Lower leg skin (tissue), 3 donors: ENCODE data around the gene PSMA4.

Experiments
- POLR2A ChIP-seq, 2 donors: fragments of 450-650 bp; IDR thresholded peaks; one replicate each; pipeline ENCODE4 v1.6.1; 2016 to 2017; ENCODE audit warnings: antibody characterized with exemption in 2 of 2, mild to moderate bottlenecking in 1 of 2, moderate library complexity in 1 of 2
- TF ChIP-seq, protein P1 (sequence below), 3 donors: fragments of 450-650 bp; IDR thresholded peaks; one replicate each; pipeline ENCODE4 v1.5.1; 2016; ENCODE audit warnings: antibody characterized with exemption in 3 of 3, mild to moderate bottlenecking in 3 of 3, moderate library complexity in 2 of 3

DNA sequence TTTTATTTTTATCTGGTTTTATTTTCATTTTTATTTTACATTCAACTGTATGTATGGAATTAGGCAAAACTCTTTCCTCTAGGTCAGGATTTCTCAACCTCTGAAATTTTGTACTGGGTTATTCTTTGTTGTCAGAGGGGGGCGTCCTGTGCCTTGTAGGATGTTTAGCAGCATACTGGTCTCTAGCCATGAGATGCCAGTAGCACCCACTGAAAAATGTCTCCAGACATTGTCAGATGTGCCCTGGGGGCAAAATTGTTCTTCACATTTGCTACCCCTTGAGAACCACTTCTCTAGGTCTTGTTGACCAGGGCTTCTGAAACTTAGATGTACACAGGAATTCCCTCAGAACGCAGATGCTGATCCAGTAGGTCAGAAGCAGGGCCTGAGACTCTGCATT is 30.5 kb downstream of the PSMA4 start:
- TF ChIP-seq, protein P1, sequence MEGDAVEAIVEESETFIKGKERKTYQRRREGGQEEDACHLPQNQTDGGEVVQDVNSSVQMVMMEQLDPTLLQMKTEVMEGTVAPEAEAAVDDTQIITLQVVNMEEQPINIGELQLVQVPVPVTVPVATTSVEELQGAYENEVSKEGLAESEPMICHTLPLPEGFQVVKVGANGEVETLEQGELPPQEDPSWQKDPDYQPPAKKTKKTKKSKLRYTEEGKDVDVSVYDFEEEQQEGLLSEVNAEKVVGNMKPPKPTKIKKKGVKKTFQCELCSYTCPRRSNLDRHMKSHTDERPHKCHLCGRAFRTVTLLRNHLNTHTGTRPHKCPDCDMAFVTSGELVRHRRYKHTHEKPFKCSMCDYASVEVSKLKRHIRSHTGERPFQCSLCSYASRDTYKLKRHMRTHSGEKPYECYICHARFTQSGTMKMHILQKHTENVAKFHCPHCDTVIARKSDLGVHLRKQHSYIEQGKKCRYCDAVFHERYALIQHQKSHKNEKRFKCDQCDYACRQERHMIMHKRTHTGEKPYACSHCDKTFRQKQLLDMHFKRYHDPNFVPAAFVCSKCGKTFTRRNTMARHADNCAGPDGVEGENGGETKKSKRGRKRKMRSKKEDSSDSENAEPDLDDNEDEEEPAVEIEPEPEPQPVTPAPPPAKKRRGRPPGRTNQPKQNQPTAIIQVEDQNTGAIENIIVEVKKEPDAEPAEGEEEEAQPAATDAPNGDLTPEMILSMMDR (IDR thresholded peaks at IDR 0.05) = no peak
- no peak for TF ChIP-seq POLR2A (IDR thresholded peaks at IDR 0.05)
